Right cardiac atrium (tissue), 5 donors: Measurements from ENCODE around the gene TBC1D3B. TPM values are rescaled to one million over a fixed set of nuclear protein-coding genes. Genes with fewer than 3 reads are reported as not detected.
"Not testable (repeated sequence)": the region's sequence is repeated elsewhere in the genome, so short reads cannot be mapped to it uniquely, and the experiment has no call there.

Experiments used
- ATAC-seq, 2 donors: fragments of 200-7000 bp; cut with Tn5 transposase; one replicate each; pipeline versions ENCODE4 v1.8.0 to v1.9.1; 2020; ENCODE audit warnings: moderate library complexity in 2 of 2, mild to moderate bottlenecking in 1 of 2
- DNase-seq, 3 donors: peaks; one replicate each; pipeline ENCODE4 v3.0.0-alpha.2; 2020
- H3K27ac ChIP-seq: one replicate; pipeline ENCODE4 v1.5.1; 2013; ENCODE audit warnings: mild to moderate bottlenecking, low read length, control low read depth, moderate library complexity
- H3K27me3 ChIP-seq: one replicate; pipeline ENCODE4 v1.6.1; 2013; ENCODE audit not compliant: control insufficient read depth, insufficient read depth
- H3K4me1 ChIP-seq: one replicate; pipeline ENCODE4 v1.6.1; 2013; ENCODE audit warnings: low read length; ENCODE audit not compliant: control insufficient read depth, insufficient read depth
- H3K4me3 ChIP-seq: one replicate; pipeline ENCODE4 v1.5.1; 2013; ENCODE audit warnings: low read length, control low read depth
- H3K9me3 ChIP-seq: one replicate; pipeline ENCODE4 v1.6.1; 2013; ENCODE audit warnings: low read length; ENCODE audit not compliant: control insufficient read depth
- WGBS: extraction: QIAGEN DNeasy Blood & Tissue Kit; methylation state at CpG from one replicate; pipeline ENCODE4 v1.1.7; 2013; 5-methylcytosine and 5-hydroxymethylcytosine counted together
- intact Hi-C, 4 donors: fragments of 100-400 bp; cut with DNase I; formaldehyde crosslinking; loops; one replicate each; pipeline versions ENCODE4 v1.11.0 to v1.14.0; 2022 to 2023
- polyA plus RNA-seq: library from polyadenylated mRNA; stranded (reverse); fragments of 200-250 nt; gene quantifications from one replicate; pipeline ENCODE4 v1.2.3, GENCODE V29; 2013
- total RNA-seq, 4 donors: library from RNA; stranded (reverse); fragmentation: NEBNext Ultra II Directional; extraction: Animal tissue kit (Norgen Biotek cat#: 25700); gene quantifications; one replicate each; pipeline ENCODE4 v1.2.1, GENCODE V29; 2021
- donor health status: healthy with polysubstance abuse.
- donor health status: DM: no; HTN: yes; CAD: no.
- donor health status: DM: no; HTN: no; CAD: no.
- donor health status: DM: no; HTN: yes; CAD: no; lungs with severe emphysema.
- donor health status: DM: yes; HTN: yes; CAD: no.

The TBC1D3B gene
- total and polyA plus RNA-seq, 5 donors: 1.5 to 4.6 (median 4.1) TPM

- DNase-seq: no peak
- Histone ChIP-seq H3K27me3 (no peaks in the 10 kb centered on the region), H3K9me3 (peaks cover 4% of the 10 kb centered on the region), H3K4me1 (no peaks in the 10 kb centered on the region), H3K4me3 (no peak overlapping the region), H3K27ac (no peak overlapping the region)
- intact Hi-C loops: no loop called here
- ATAC-seq: peak in 1 of 2 donors; percentile 25
- WGBS: 83% methylated on average over 7 of the region's 7 CpGs
Observed at GRCh38 chr17:36127199-36127893, 49.1 kb downstream of the TBC1D3B start.

- intact Hi-C loops: no loop called here
- no peak for DNase-seq
- 83% methylated on average over 9 of the region's 9 CpGs for WGBS
- H3K27me3 ChIP-seq: no peaks in the 10 kb centered on the region
- H3K4me1 ChIP-seq: no peaks in the 10 kb centered on the region
- no peak overlapping the region for H3K27ac ChIP-seq
- H3K9me3 ChIP-seq: peaks cover 4% of the 10 kb centered on the region
- no peak overlapping the region for H3K4me3 ChIP-seq
- ATAC-seq: peak in 1 of 2 donors; percentile 21
Observed at GRCh38 chr17:36124879-36125824, 51.3 kb downstream of the TBC1D3B start.

- no peak for ATAC-seq
- Histone ChIP-seq H3K9me3 (peaks cover 4% of the 10 kb centered on the region), H3K27ac (no peak overlapping the region), H3K4me1 (no peaks in the 10 kb centered on the region), H3K4me3 (no peak overlapping the region), H3K27me3 (no peaks in the 10 kb centered on the region)
- intact Hi-C loops: no loop called here
- DNase-seq: no peak
- 67% methylated on average over 2 of the region's 2 CpGs for WGBS
Observed at GRCh38 chr17:36123431-36123830, 53.0 kb downstream of the TBC1D3B start.

- H3K27ac ChIP-seq, ATAC-seq, H3K4me3 ChIP-seq, H3K4me1 ChIP-seq, H3K27me3 ChIP-seq, H3K9me3 ChIP-seq, intact Hi-C loops, DNase-seq: not testable (repeated sequence)
- 75% methylated on average over 6 of the region's 6 CpGs for WGBS
Observed at GRCh38 chr17:36121099-36121498, 55.3 kb downstream of the TBC1D3B start.

- ATAC-seq (no peak), DNase-seq (no peak)
- H3K9me3 ChIP-seq: peaks cover 1% of the 10 kb centered on the region
- no peaks in the 10 kb centered on the region for H3K4me1 ChIP-seq
- H3K27ac ChIP-seq: no peak overlapping the region
- H3K27me3 ChIP-seq: no peaks in the 10 kb centered on the region
- no peak overlapping the region for H3K4me3 ChIP-seq
- intact Hi-C loops: no loop called here
- WGBS: 80% methylated on average over 3 of the region's 3 CpGs
Observed at GRCh38 chr17:36120221-36120620, 56.2 kb downstream of the TBC1D3B start.

GRCh38 chr17:36118477-36119353 lies 57.7 kb downstream of the TBC1D3B start:
- Histone ChIP-seq H3K27ac (no peak overlapping the region), H3K27me3 (no peaks in the 10 kb centered on the region), H3K9me3 (no peaks in the 10 kb centered on the region), H3K4me1 (no peaks in the 10 kb centered on the region), H3K4me3 (no peak overlapping the region)
- 88% methylated on average over 12 of the region's 12 CpGs for WGBS
- ATAC-seq: peak in 1 of 2 donors; percentile 40
- intact Hi-C loops: no loop called here
- no peak for DNase-seq

GRCh38 chr17:36117505-36118382 lies 58.7 kb downstream of the TBC1D3B start:
- Histone ChIP-seq H3K27ac (no peak overlapping the region), H3K4me3 (no peak overlapping the region), H3K27me3 (no peaks in the 10 kb centered on the region), H3K4me1 (no peaks in the 10 kb centered on the region), H3K9me3 (no peaks in the 10 kb centered on the region)
- intact Hi-C loops: no loop called here
- peak in 1 of 2 donors; percentile 23 for ATAC-seq
- no peak for DNase-seq
- 41% methylated on average over 5 of the region's 5 CpGs for WGBS

Other genes starting within 250 kb of the TBC1D3B start
- gene RDM1, start 245.9 kb downstream of the TBC1D3B start, total RNA-seq: not detected
- gene RDM1, start 245.9 kb downstream of the TBC1D3B start, polyA plus RNA-seq: not detected
- gene LYZL6, start 232.9 kb downstream of the TBC1D3B start, total RNA-seq: not detected
- gene LYZL6, start 232.9 kb downstream of the TBC1D3B start, polyA plus RNA-seq: not detected
- under 1 TPM in 1 of 4 donors, not detected in 3; 0.15 TPM for gene CCL16, start 195.1 kb downstream of the TBC1D3B start, total RNA-seq
- 0.29 TPM for gene CCL16, start 195.1 kb downstream of the TBC1D3B start, polyA plus RNA-seq
- 10 to 100 TPM in 3 of 4 donors, 1 to 10 TPM in 1; 5.1 to 28.2 (median 25.0) TPM for gene CCL14, start 189.9 kb downstream of the TBC1D3B start, total RNA-seq
- gene CCL14, start 189.9 kb downstream of the TBC1D3B start, polyA plus RNA-seq: 114 TPM
- not detected for gene CCL15, start 175.1 kb downstream of the TBC1D3B start, total RNA-seq
- not detected for gene CCL15, start 175.1 kb downstream of the TBC1D3B start, polyA plus RNA-seq
- under 1 TPM in 3 of 4 donors, not detected in 1; 0.56 to 0.69 (median 0.61) TPM for gene CCL23, start 158.7 kb downstream of the TBC1D3B start, total RNA-seq
- 0.20 TPM for gene CCL23, start 158.7 kb downstream of the TBC1D3B start, polyA plus RNA-seq
- 10 to 100 TPM in 1 of 4 donors, 1 to 10 TPM in 2, under 1 TPM in 1; 0.74 to 12.3 (median 1.5) TPM for gene CCL18, start 112.4 kb downstream of the TBC1D3B start, total RNA-seq
- 0.20 TPM for gene CCL18, start 112.4 kb downstream of the TBC1D3B start, polyA plus RNA-seq
- gene CCL3, start 86.5 kb downstream of the TBC1D3B start, total RNA-seq: 1 to 10 TPM in 3 of 4 donors, under 1 TPM in 1; 0.38 to 2.3 (median 1.3) TPM
- 0.66 TPM for gene CCL3, start 86.5 kb downstream of the TBC1D3B start, polyA plus RNA-seq
- gene CCL4, start 72.8 kb downstream of the TBC1D3B start, total RNA-seq: 1 to 10 TPM in 3 of 4 donors, under 1 TPM in 1; 0.42 to 1.7 (median 1.2) TPM
- 0.95 TPM for gene CCL4, start 72.8 kb downstream of the TBC1D3B start, polyA plus RNA-seq
- not detected for gene CCL3L1, start 20.1 kb upstream of the TBC1D3B start, total RNA-seq
- 0.14 TPM for gene CCL3L1, start 20.1 kb upstream of the TBC1D3B start, polyA plus RNA-seq
- under 1 TPM in 1 of 4 donors, not detected in 3; 0.74 TPM for gene CCL4L2, start 34.4 kb upstream of the TBC1D3B start, total RNA-seq
- gene CCL4L2, start 34.4 kb upstream of the TBC1D3B start, polyA plus RNA-seq: 0.34 TPM
- under 1 TPM; 0.18 to 0.59 (median 0.38) TPM for gene TBC1D3I, start 87.9 kb upstream of the TBC1D3B start, total RNA-seq
- gene TBC1D3I, start 87.9 kb upstream of the TBC1D3B start, polyA plus RNA-seq: not detected
- gene TBC1D3G, start 147.2 kb upstream of the TBC1D3B start, total RNA-seq: not detected
- gene TBC1D3G, start 147.2 kb upstream of the TBC1D3B start, polyA plus RNA-seq: 2.7 TPM
- gene TBC1D3H, start 211.8 kb upstream of the TBC1D3B start, total RNA-seq: not detected
- not detected for gene TBC1D3H, start 211.8 kb upstream of the TBC1D3B start, polyA plus RNA-seq